ENCODE measurements around the gene TCTN1. TPM values are rescaled to one million over a fixed set of nuclear protein-coding genes. Genes with fewer than 3 reads are reported as not detected.

TCTN1 gene
- total RNA-seq, 1 donor: 45.2 TPM

GRCh38 chr12:110670161-110670701 is 56.3 kb downstream of the TCTN1 start:
- Histone ChIP-seq H3K4me2 (ENCODE audit: insufficient read depth, low read length) (no peak overlapping the region), H3K79me2 (ENCODE audit: insufficient read depth, low read length) (no peaks in the 10 kb centered on the region), H3K27me3 (ENCODE audit: insufficient read depth, low read length) (no peaks in the 10 kb centered on the region), H3K9me3 (ENCODE audit: low read depth, low read length) (no peaks in the 10 kb centered on the region), H3K27ac (ENCODE audit: low read depth, low read length) (no peak overlapping the region), H2AFZ (ENCODE audit: low read length) (no peak overlapping the region), H3K36me3 (ENCODE audit: insufficient read depth, low read length) (no peaks in the 10 kb centered on the region), H3K4me3 (ENCODE audit: insufficient read depth, low read length) (no peak overlapping the region), H3K4me1 (ENCODE audit: insufficient read depth, low read length) (no peaks in the 10 kb centered on the region), H4K20me1 (ENCODE audit: insufficient read depth, low read length) (no peaks in the 10 kb centered on the region)
- no peak for TF ChIP-seq CTCF (IDR thresholded peaks at IDR 0.05; ENCODE audit: extremely low read depth, low read depth, low read length)
- no peak for DNase-seq (ENCODE audit: insufficient read length, low spot score, missing footprints)

DNA sequence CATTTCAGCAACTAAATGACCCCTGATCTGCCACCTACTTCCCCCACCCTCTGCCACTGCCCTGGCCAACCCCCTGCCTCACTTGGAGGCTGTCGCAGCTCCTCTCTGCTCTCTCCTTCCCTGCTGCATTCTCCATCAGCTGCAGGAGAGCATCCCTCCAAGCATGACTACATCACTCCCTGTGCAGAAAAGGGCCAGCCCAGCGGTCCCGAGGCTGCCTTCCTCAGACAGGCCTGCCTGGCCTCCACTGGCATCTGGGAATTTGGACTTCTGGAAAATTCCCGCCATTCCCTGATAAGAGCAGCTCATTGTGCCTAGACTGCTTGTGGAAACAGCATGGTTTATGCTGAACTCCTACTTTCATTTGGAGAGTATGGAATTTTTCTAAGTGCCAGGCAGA is 62.2 kb downstream of the TCTN1 start:
- Histone ChIP-seq H2AFZ (ENCODE audit: low read length) (no peak overlapping the region), H3K4me1 (ENCODE audit: insufficient read depth, low read length) (no peaks in the 10 kb centered on the region), H3K9me3 (ENCODE audit: low read depth, low read length) (no peaks in the 10 kb centered on the region), H3K27me3 (ENCODE audit: insufficient read depth, low read length) (no peaks in the 10 kb centered on the region), H3K4me2 (ENCODE audit: insufficient read depth, low read length) (no peak overlapping the region), H3K79me2 (ENCODE audit: insufficient read depth, low read length) (no peaks in the 10 kb centered on the region), H3K36me3 (ENCODE audit: insufficient read depth, low read length) (no peaks in the 10 kb centered on the region), H3K27ac (ENCODE audit: low read depth, low read length) (no peak overlapping the region), H4K20me1 (ENCODE audit: insufficient read depth, low read length) (no peaks in the 10 kb centered on the region), H3K4me3 (ENCODE audit: insufficient read depth, low read length) (no peak overlapping the region)
- TF ChIP-seq CTCF (IDR thresholded peaks at IDR 0.05; ENCODE audit: extremely low read depth, low read depth, low read length): no peak
- no peak for DNase-seq (ENCODE audit: insufficient read length, low spot score, missing footprints)

DNA sequence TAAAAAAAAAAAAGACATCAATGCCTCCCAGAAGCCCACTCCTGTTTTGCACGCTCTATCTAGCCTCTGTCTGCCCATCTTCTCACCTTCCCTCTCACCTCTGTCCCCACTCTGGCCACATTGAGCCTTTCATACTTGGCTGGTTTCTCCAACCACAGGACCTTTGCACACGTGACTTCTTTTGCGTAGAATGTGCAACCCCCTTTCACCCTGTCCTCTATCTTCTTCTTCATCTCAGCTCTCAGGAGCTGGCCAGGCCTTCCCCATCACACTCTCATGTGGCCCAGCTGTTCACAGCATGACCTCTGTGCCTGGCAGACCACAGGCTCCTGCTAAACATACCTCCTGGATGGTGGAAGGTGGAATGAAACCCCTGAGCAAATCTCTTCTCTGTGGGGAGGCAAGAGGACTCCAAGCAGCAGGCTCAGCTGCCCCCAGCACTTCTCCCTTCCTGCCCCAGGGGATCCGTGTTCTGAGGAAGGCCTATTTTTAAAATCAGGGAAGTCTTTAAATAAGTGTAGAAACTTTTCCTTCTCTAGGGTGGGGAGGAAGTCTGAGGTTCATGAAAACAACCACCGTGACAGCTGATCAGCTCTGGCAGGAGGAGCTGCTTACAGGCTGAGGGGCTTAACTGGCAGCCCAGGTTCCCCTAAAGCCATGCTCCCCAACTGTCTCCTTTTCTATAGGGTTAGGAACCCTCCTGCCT is 63.4 kb downstream of the TCTN1 start:
- peak; percentile 51 for DNase-seq (ENCODE audit: insufficient read length, low spot score, missing footprints)
- H3K27me3 ChIP-seq (ENCODE audit: insufficient read depth, low read length): no peaks in the 10 kb centered on the region
- H2AFZ ChIP-seq (ENCODE audit: low read length): no peak overlapping the region
- no peak for TF ChIP-seq CTCF (IDR thresholded peaks at IDR 0.05; ENCODE audit: extremely low read depth, low read depth, low read length)
- H3K79me2 ChIP-seq (ENCODE audit: insufficient read depth, low read length): no peaks in the 10 kb centered on the region
- no peaks in the 10 kb centered on the region for H3K36me3 ChIP-seq (ENCODE audit: insufficient read depth, low read length)
- H3K4me2 ChIP-seq (ENCODE audit: insufficient read depth, low read length): no peak overlapping the region
- no peaks in the 10 kb centered on the region for H4K20me1 ChIP-seq (ENCODE audit: insufficient read depth, low read length)
- H3K4me1 ChIP-seq (ENCODE audit: insufficient read depth, low read length): no peaks in the 10 kb centered on the region
- H3K9me3 ChIP-seq (ENCODE audit: low read depth, low read length): no peaks in the 10 kb centered on the region
- no peak overlapping the region for H3K27ac ChIP-seq (ENCODE audit: low read depth, low read length)
- H3K4me3 ChIP-seq (ENCODE audit: insufficient read depth, low read length): no peak overlapping the region

DNA sequence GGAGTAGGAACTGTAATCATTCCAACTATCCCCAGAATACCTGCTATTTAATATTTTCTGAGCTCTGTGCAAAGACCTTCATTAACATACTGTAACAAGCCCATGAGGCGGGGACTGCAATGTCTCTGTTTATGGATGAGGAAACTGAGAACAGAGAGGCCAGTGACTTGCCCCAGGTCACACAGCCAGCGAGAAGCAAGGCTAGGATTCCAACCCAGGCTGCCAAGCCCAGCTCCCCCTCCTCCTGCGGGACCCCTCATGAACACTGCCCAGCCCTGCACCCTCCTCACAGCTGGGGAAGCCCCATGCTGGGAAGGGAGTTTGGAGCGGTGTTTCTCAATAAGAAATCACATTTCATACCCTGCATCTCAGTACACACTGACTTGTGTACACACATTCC is 64.1 kb downstream of the TCTN1 start:
- Histone ChIP-seq H3K27me3 (ENCODE audit: insufficient read depth, low read length) (no peaks in the 10 kb centered on the region), H3K27ac (ENCODE audit: low read depth, low read length) (no peak overlapping the region), H3K79me2 (ENCODE audit: insufficient read depth, low read length) (no peaks in the 10 kb centered on the region), H3K4me2 (ENCODE audit: insufficient read depth, low read length) (no peak overlapping the region), H3K4me1 (ENCODE audit: insufficient read depth, low read length) (no peaks in the 10 kb centered on the region), H3K4me3 (ENCODE audit: insufficient read depth, low read length) (no peak overlapping the region), H2AFZ (ENCODE audit: low read length) (no peak overlapping the region), H4K20me1 (ENCODE audit: insufficient read depth, low read length) (no peaks in the 10 kb centered on the region), H3K9me3 (ENCODE audit: low read depth, low read length) (no peaks in the 10 kb centered on the region), H3K36me3 (ENCODE audit: insufficient read depth, low read length) (no peaks in the 10 kb centered on the region)
- no peak for DNase-seq (ENCODE audit: insufficient read length, low spot score, missing footprints)
- no peak for TF ChIP-seq CTCF (IDR thresholded peaks at IDR 0.05; ENCODE audit: extremely low read depth, low read depth, low read length)
